Natural killer cell (primary cell): Measurements from ENCODE around the gene MTR. TPM values are rescaled to one million over a fixed set of nuclear protein-coding genes. Genes with fewer than 3 reads are reported as not detected.

Experiments used
- ATAC-seq, 3 donors: fragments of 150-1000 bp in 2 of 3; fragments of 200-7000 bp in 1 of 3; cut with Tn5 transposase; 1 replicate in 1 of 3; 2 replicates in 2 of 3; pipeline ENCODE4 v1.10.0; 2021; ENCODE audit warnings: mild to moderate bottlenecking in 2 of 3, moderate library complexity in 2 of 3
- DNase-seq, 2 donors: peaks; one replicate each; pipeline versions ENCODE4 v3.0.0 to v3.0.0-alpha.2; 2013 to 2021; ENCODE audit warnings: mixed read lengths in 1 of 2
- H3K27ac ChIP-seq: one replicate; pipeline ENCODE4 v1.5.1; 2013; ENCODE audit warnings: mild to moderate bottlenecking, low read length
- H3K27me3 ChIP-seq: one replicate; pipeline ENCODE4 v1.6.1; 2013; ENCODE audit warnings: low read length; ENCODE audit not compliant: control insufficient read depth, insufficient read depth
- H3K36me3 ChIP-seq: one replicate; pipeline ENCODE4 v1.6.1; 2013; ENCODE audit warnings: low read length; ENCODE audit not compliant: control insufficient read depth, insufficient read depth
- H3K4me1 ChIP-seq: one replicate; pipeline ENCODE4 v1.6.1; 2013; ENCODE audit warnings: low read length; ENCODE audit not compliant: control insufficient read depth, insufficient read depth
- H3K4me3 ChIP-seq: one replicate; pipeline ENCODE4 v1.5.1; 2013; ENCODE audit warnings: low read length
- H3K9me3 ChIP-seq: one replicate; pipeline ENCODE4 v1.6.1; 2013; ENCODE audit warnings: low read length; ENCODE audit not compliant: control insufficient read depth, insufficient read depth
- H3K27ac Mint-ChIP-seq, 2 donors: one replicate each; pipeline ENCODE4 v1.8.0; 2022; ENCODE audit warnings: mild to moderate bottlenecking in 2 of 2, mixed read lengths in 2 of 2, moderate library complexity in 1 of 2
- H3K27me3 Mint-ChIP-seq, 2 donors: one replicate each; pipeline ENCODE4 v1.8.0; 2022; ENCODE audit warnings: low read depth in 2 of 2, mixed read lengths in 2 of 2
- H3K36me3 Mint-ChIP-seq: one replicate; pipeline ENCODE4 v1.8.0; 2022; ENCODE audit warnings: mixed read lengths
- H3K4me1 Mint-ChIP-seq, 2 donors: one replicate each; pipeline ENCODE4 v1.8.0; 2022; ENCODE audit warnings: mixed read lengths in 2 of 2
- H3K4me3 Mint-ChIP-seq: one replicate; pipeline ENCODE4 v1.8.0; 2022; ENCODE audit warnings: mild to moderate bottlenecking, moderate library complexity, mixed read lengths
- H3K9me3 Mint-ChIP-seq, 2 donors: one replicate each; pipeline ENCODE4 v1.8.0; 2022; ENCODE audit warnings: mixed read lengths in 2 of 2
- CTCF ChIP-seq: fragments of 200-600 bp; IDR thresholded peaks from one replicate; pipeline ENCODE4 v1.8.0; 2022; ENCODE audit warnings: antibody characterized with exemption
- WGBS: methylation state at CpG from one replicate; pipeline ENCODE4 v1.1.7; 2013; ENCODE audit warnings: missing lambda C conversion rate; ENCODE audit not compliant: insufficient coverage; 5-methylcytosine and 5-hydroxymethylcytosine counted together
- intact Hi-C: fragments of 100-400 bp; cut with micrococcal nuclease; formaldehyde crosslinking; loops from one replicate; pipeline ENCODE4 v1.14.2; 2022
- total RNA-seq, 4 donors: library from RNA; stranded (reverse); fragments of 120-200 nt in 1 of 4; gene quantifications; one replicate each; pipeline versions ENCODE4 v1.2.3 to v1.2.4, GENCODE V29; 2013 to 2022

The MTR gene
- total RNA-seq, 3 donors from 2014 or later (not counting 1 experiment from before 2014, with no cell fraction given), result 28.4 to 41.1 (median 38.4) TPM

GRCh38 chr1:236753516-236753915, 41.6 kb upstream of the MTR start:
- no peaks in the 10 kb centered on the region for H3K4me1 ChIP-seq
- Mint-ChIP-seq H3K4me1 (no peaks in the 10 kb centered on the region), H3K9me3 (no peaks in the 10 kb centered on the region), H3K4me3 (no peak overlapping the region), H3K27ac (no peak overlapping the region), H3K36me3 (no peaks in the 10 kb centered on the region), H3K27me3 (peaks cover 7% of the 10 kb centered on the region in 2 donors)
- no peak overlapping the region for H3K4me3 ChIP-seq
- TF ChIP-seq CTCF, result no peak
- intact Hi-C loops, result no loop called here
- 72% methylated on average over 5 of the region's 5 CpGs for WGBS
- DNase-seq, result peak in 1 of 2 donors; percentile 16
- no peak for ATAC-seq
- no peak overlapping the region for H3K27ac ChIP-seq
- H3K36me3 ChIP-seq, result no peaks in the 10 kb centered on the region
- no peaks in the 10 kb centered on the region for H3K9me3 ChIP-seq
- no peaks in the 10 kb centered on the region for H3K27me3 ChIP-seq

GRCh38 chr1:236753964-236754363, 41.1 kb upstream of the MTR start:
- Histone ChIP-seq H3K9me3 (no peaks in the 10 kb centered on the region), H3K4me3 (no peak overlapping the region), H3K27me3 (no peaks in the 10 kb centered on the region), H3K27ac (no peak overlapping the region), H3K4me1 (no peaks in the 10 kb centered on the region), H3K36me3 (no peaks in the 10 kb centered on the region)
- Mint-ChIP-seq H3K36me3 (no peaks in the 10 kb centered on the region), H3K4me1 (no peaks in the 10 kb centered on the region), H3K9me3 (no peaks in the 10 kb centered on the region), H3K27me3 (peaks cover 7% of the 10 kb centered on the region in 2 donors), H3K4me3 (no peak overlapping the region), H3K27ac (no peak overlapping the region)
- DNase-seq (no peak), ATAC-seq (no peak)
- no peak for TF ChIP-seq CTCF
- WGBS, result 90% methylated on average over 14 of the region's 14 CpGs
- intact Hi-C loops, result no loop called here

- DNase-seq, result no peak
- intact Hi-C loops, result loop anchor here (5.0 kb wide), 1 partner anchor 808 kb away; no protein-coding TSS in a partner anchor
- Histone ChIP-seq H3K9me3 (no peaks in the 10 kb centered on the region), H3K4me3 (no peak overlapping the region), H3K36me3 (no peaks in the 10 kb centered on the region), H3K4me1 (no peaks in the 10 kb centered on the region), H3K27me3 (no peaks in the 10 kb centered on the region), H3K27ac (no peak overlapping the region)
- WGBS, result 89% methylated on average over 18 of the region's 18 CpGs
- Mint-ChIP-seq H3K36me3 (no peaks in the 10 kb centered on the region), H3K4me3 (no peak overlapping the region), H3K27me3 (peaks cover 7% of the 10 kb centered on the region in 2 donors), H3K4me1 (peaks cover 0 to 5% of the 10 kb centered on the region in 2 donors), H3K9me3 (no peaks in the 10 kb centered on the region), H3K27ac (no peak overlapping the region)
- ATAC-seq, result no peak
- no peak for TF ChIP-seq CTCF
These were observed 40.4 kb upstream of the MTR start for GRCh38 chr1:236754525-236755210.

GRCh38 chr1:236757640-236758039, 37.5 kb upstream of the MTR start:
- H3K36me3 ChIP-seq, result no peaks in the 10 kb centered on the region
- peaks cover 0 to 5% of the 10 kb centered on the region in 2 donors for H3K4me1 Mint-ChIP-seq
- H3K27ac Mint-ChIP-seq, result no peak overlapping the region
- intact Hi-C loops, result loop anchor here (5.0 kb wide), 1 partner anchor 805 kb away; no protein-coding TSS in a partner anchor
- peaks cover 4 to 7% of the 10 kb centered on the region in 2 donors for H3K27me3 Mint-ChIP-seq
- 71% methylated on average over 1 of the region's 2 CpGs for WGBS
- no peak overlapping the region for H3K4me3 ChIP-seq
- no peak overlapping the region for H3K4me3 Mint-ChIP-seq
- no peaks in the 10 kb centered on the region for H3K4me1 ChIP-seq
- H3K9me3 ChIP-seq, result no peaks in the 10 kb centered on the region
- no peaks in the 10 kb centered on the region for H3K36me3 Mint-ChIP-seq
- H3K27ac ChIP-seq, result no peak overlapping the region
- no peak for DNase-seq
- no peak for TF ChIP-seq CTCF
- no peaks in the 10 kb centered on the region for H3K9me3 Mint-ChIP-seq
- H3K27me3 ChIP-seq, result no peaks in the 10 kb centered on the region
- no peak for ATAC-seq
